Upper lobe of left lung (tissue), 4 donors: Measurements from ENCODE around the gene A1CF.

ENCODE experiments used
- CTCF ChIP-seq, 6 experiments: fragments of 450-650 bp in 4 of 6; fragments of 200-600 bp in 2 of 6; sonication (generic) in 2 of 6; IDR thresholded peaks; one replicate each; pipeline ENCODE4 v1.5.1; 2016 to 2019; ENCODE audit warnings: antibody characterized with exemption in 6 of 6
- EP300 ChIP-seq, 4 donors: sonication (generic); formaldehyde crosslinking; IDR thresholded peaks; one replicate each; pipeline ENCODE4 v1.5.1; 2017; ENCODE audit warnings: antibody characterized with exemption in 4 of 4, control low read depth in 2 of 4
- POLR2A ChIP-seq, 4 donors: fragments of 450-650 bp; IDR thresholded peaks; one replicate each; pipeline ENCODE4 v1.5.1; 2016 to 2017; ENCODE audit warnings: antibody characterized with exemption in 4 of 4, mild to moderate bottlenecking in 2 of 4
- POLR2AphosphoS5 ChIP-seq, 2 donors: sonication (generic); formaldehyde crosslinking; IDR thresholded peaks; one replicate each; pipeline ENCODE4 v1.5.1; 2017; ENCODE audit warnings: antibody characterized with exemption in 2 of 2

GRCh38 chr10:50909334-50910014 is 24.0 kb upstream of the A1CF start:
- TF ChIP-seq POLR2AphosphoS5 (IDR thresholded peaks at IDR 0.05) (no peak), EP300 (IDR thresholded peaks at IDR 0.05) (no peak), CTCF (IDR thresholded peaks at IDR 0.05) (no peak), POLR2A (IDR thresholded peaks at IDR 0.05) (no peak)
